Activated B cell treated with CpG ODN at 0.5 μM for 24 hours (primary cell): ENCODE data around the gene MPPED1. TPM values are rescaled to one million over a fixed set of nuclear protein-coding genes. Genes with fewer than 3 reads are reported as not detected.

Experiments
- ATAC-seq: fragments of 200-7000 bp; cut with Tn5 transposase; one replicate; pipeline ENCODE4 v1.10.0; 2021; ENCODE audit warnings: low read depth, mild to moderate bottlenecking, moderate library complexity
- CTCF ChIA-PET: fragments of 350-600 bp; sonication (Branson Sonifier 250); formaldehyde crosslinking; loops from one replicate; lab custom pipeline; 2021; ENCODE audit warnings: antibody characterized with exemption; lab: Charles Lee
- POLR2A ChIA-PET: fragments of 350-600 bp; sonication (Branson Sonifier 250); formaldehyde crosslinking; loops from one replicate; lab custom pipeline; 2021; ENCODE audit warnings: antibody characterized with exemption; lab: Charles Lee
- DNase-seq: peaks from one replicate; pipeline ENCODE4 v3.0.0; 2022
- H3K27ac Mint-ChIP-seq: one replicate; pipeline ENCODE4 v1.8.0; 2020; ENCODE audit warnings: mixed read lengths
- H3K27me3 Mint-ChIP-seq: one replicate; pipeline ENCODE4 v1.8.0; 2021; ENCODE audit warnings: mixed read lengths
- H3K36me3 Mint-ChIP-seq: one replicate; pipeline ENCODE4 v1.8.0; 2021; ENCODE audit warnings: low read depth, mixed read lengths
- H3K4me1 Mint-ChIP-seq: one replicate; pipeline ENCODE4 v1.8.0; 2021; ENCODE audit warnings: mixed read lengths
- H3K4me3 Mint-ChIP-seq: one replicate; pipeline ENCODE4 v1.8.0; 2020; ENCODE audit warnings: mild to moderate bottlenecking, mixed read lengths
- H3K9me3 Mint-ChIP-seq: one replicate; pipeline ENCODE4 v1.8.0; 2020; ENCODE audit warnings: mixed read lengths
- intact Hi-C: fragments of 100-400 bp; cut with micrococcal nuclease; formaldehyde crosslinking; loops from one replicate; pipeline ENCODE4 v1.15.1; 2024
- total RNA-seq: library from RNA; stranded (reverse); gene quantifications from 2 replicates; pipeline ENCODE4 v1.2.3, GENCODE V29; 2022
- TF ChIP-seq, protein P1 (sequence below): fragments of 200-600 bp; IDR thresholded peaks from one replicate; pipeline ENCODE4 v1.8.0; 2022; ENCODE audit warnings: antibody characterized with exemption, mild to moderate bottlenecking

MPPED1 gene
- total RNA-seq, 1 donor from 2014 or later, result not detected

DNA sequence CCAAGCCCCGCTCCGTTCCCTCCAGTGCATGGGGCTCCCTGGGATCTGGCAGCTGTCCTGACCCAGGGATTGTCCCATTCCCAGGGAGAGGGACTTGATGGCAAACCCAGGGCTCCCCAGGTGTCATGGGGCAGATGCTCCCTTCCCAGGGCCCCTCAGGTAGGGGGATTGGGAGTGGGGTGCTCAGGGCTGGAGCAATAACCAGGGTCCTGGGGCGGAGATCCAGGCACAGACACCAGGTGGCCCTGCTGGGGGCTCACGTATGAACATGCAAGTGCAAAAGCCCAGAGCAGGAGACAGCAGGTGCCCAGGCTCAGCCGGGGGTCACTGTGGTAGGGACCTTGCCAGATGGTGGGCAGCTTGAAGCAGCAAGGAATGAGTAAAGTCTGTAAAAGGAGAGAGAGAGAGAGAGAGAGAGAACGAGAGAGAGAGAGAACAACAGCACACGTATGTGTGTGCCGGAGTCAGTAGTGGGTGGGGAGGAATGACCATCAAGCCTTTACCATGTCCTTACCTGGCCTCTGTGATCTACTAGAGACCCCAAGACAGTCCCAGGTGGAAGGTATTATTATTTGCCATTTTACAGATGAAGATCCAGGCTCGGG, 19.3 kb upstream of the MPPED1 start:
- POLR2A ChIA-PET, result no interaction called here
- Mint-ChIP-seq H3K4me3 (no peak overlapping the region), H3K36me3 (no peaks in the 10 kb centered on the region), H3K27me3 (peaks cover 7% of the 10 kb centered on the region), H3K4me1 (peaks cover 1% of the 10 kb centered on the region), H3K9me3 (no peaks in the 10 kb centered on the region), H3K27ac (no peak overlapping the region)
- ATAC-seq, result no peak
- TF ChIP-seq, protein P1, sequence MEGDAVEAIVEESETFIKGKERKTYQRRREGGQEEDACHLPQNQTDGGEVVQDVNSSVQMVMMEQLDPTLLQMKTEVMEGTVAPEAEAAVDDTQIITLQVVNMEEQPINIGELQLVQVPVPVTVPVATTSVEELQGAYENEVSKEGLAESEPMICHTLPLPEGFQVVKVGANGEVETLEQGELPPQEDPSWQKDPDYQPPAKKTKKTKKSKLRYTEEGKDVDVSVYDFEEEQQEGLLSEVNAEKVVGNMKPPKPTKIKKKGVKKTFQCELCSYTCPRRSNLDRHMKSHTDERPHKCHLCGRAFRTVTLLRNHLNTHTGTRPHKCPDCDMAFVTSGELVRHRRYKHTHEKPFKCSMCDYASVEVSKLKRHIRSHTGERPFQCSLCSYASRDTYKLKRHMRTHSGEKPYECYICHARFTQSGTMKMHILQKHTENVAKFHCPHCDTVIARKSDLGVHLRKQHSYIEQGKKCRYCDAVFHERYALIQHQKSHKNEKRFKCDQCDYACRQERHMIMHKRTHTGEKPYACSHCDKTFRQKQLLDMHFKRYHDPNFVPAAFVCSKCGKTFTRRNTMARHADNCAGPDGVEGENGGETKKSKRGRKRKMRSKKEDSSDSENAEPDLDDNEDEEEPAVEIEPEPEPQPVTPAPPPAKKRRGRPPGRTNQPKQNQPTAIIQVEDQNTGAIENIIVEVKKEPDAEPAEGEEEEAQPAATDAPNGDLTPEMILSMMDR, result no peak
- no peak for DNase-seq
- intact Hi-C loops, result no loop called here
- CTCF ChIA-PET, result no interaction called here

DNA sequence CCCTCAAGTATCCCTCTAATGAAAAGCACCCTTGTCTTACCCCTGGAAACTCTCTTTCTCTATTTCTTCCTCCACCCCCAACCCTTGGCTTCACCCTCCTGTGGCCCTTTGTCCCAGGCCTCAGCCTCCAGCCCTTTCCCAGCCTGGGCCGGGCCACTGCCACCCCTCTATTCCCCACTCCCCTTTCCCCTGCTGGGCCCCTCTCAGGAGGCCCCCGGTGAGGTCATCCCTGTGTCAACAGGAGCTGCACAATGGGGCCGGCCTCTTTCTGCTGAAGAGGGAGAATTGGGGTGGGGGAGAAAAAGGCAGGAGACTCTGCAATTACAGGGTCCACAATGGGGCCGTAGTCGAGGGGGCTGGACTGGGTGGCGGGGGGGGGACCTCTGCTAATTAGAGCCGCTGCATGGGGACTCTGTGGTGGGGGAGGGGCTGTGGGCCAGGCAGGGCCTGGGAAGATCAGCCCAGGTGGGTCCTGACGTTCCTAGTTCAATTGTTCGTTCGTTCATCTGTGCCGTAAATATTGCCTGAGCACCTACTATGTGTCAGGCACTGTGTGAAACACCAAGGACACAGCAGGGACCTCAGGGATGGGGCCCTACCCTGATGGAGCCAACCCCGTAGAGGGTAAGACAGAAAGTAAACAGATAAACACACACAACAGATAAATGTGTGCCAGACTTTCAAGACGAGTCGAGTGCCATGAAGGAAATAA, 18.5 kb upstream of the MPPED1 start:
- H3K4me3 Mint-ChIP-seq, result no peak overlapping the region
- no peaks in the 10 kb centered on the region for H3K9me3 Mint-ChIP-seq
- POLR2A ChIA-PET, result no interaction called here
- TF ChIP-seq, protein P1, result no peak
- H3K27me3 Mint-ChIP-seq, result peaks cover 2% of the 10 kb centered on the region
- DNase-seq (no peak), ATAC-seq (no peak)
- CTCF ChIA-PET, result no interaction called here
- H3K36me3 Mint-ChIP-seq, result no peaks in the 10 kb centered on the region
- intact Hi-C loops, result no loop called here
- no peak overlapping the region for H3K27ac Mint-ChIP-seq
- no peaks in the 10 kb centered on the region for H3K4me1 Mint-ChIP-seq

- POLR2A ChIA-PET, result no interaction called here
Measured at GRCh38 chr22:43393844-43394474, 17.9 kb upstream of the MPPED1 start.

DNA sequence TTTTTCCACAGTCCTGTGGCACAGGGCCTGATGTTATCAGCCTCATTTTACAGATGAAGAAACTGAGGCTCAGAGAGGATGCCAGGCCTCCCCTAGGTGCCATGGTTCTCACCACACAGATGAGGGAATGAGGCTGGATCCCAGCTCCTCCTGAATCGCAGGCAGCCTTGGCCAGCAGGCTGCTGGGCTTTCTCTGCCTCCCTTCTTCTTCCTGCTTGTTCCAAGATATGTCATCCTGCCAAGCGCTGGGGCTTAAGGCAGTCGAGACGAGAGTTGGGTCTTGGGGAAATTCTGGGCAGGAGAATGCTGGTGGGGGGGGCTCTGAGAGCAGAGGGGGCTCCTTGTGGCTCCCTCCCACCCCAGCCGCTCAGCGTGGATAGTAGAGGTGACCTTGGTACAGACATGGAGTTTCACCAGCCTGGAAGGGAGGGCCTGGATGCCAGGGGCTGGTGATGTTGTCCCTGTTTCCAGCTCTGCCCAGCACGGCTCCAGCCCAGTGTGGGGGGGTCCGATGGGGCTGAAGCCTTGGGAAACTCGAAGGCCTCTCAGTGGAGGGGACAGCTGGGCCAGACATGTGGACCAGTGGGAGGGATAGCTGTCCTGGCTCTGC, 16.6 kb upstream of the MPPED1 start:
- H3K4me3 Mint-ChIP-seq, result no peak overlapping the region
- POLR2A ChIA-PET, result interaction anchor here (0.6 kb wide), 1 partner anchor 31 kb away, joined by 3 read pairs; no protein-coding TSS in a partner anchor
- H3K9me3 Mint-ChIP-seq, result no peaks in the 10 kb centered on the region
- intact Hi-C loops, result no loop called here
- no peaks in the 10 kb centered on the region for H3K36me3 Mint-ChIP-seq
- CTCF ChIA-PET, result no interaction called here
- ATAC-seq, result no peak
- TF ChIP-seq, protein P1, result no peak
- H3K27me3 Mint-ChIP-seq, result peaks cover 5% of the 10 kb centered on the region
- H3K4me1 Mint-ChIP-seq, result no peaks in the 10 kb centered on the region
- DNase-seq, result no peak
- no peak overlapping the region for H3K27ac Mint-ChIP-seq

More at GRCh38 chr22:43393844-43394474, 17.9 kb upstream of the MPPED1 start:
- CTCF ChIA-PET, result no interaction called here
- no peak overlapping the region for H3K4me3 Mint-ChIP-seq
- no peaks in the 10 kb centered on the region for H3K9me3 Mint-ChIP-seq
- no peak for ATAC-seq
- no peaks in the 10 kb centered on the region for H3K36me3 Mint-ChIP-seq
- no peak for DNase-seq
- TF ChIP-seq, protein P1, result no peak
- H3K27me3 Mint-ChIP-seq, result peaks cover under 1% of the 10 kb centered on the region
- H3K4me1 Mint-ChIP-seq, result no peaks in the 10 kb centered on the region
- intact Hi-C loops, result no loop called here
- H3K27ac Mint-ChIP-seq, result no peak overlapping the region
